ENCODE measurements around the gene GTF2A1.

The GTF2A1 gene

DNA sequence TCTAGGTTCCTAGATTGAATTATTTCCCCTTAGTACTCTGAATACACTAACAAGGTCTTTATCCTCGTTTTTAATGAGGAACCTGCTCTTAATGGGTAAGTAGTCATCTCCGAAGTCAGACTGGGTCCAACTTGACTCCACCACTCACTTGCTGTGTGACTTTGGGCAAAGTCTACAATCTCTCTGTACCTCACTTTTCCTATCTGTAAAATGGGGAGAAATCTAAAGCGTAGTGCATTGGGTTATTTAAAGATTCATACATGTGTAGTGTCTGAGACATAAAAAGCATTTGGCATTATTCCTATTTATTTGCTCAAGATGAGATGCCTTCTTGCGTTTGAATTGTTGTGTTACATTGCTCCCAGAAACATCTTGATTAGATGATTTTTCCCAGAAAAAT, 51.5 kb downstream of the GTF2A1 start:
- TF ChIP-seq, protein P1, sequence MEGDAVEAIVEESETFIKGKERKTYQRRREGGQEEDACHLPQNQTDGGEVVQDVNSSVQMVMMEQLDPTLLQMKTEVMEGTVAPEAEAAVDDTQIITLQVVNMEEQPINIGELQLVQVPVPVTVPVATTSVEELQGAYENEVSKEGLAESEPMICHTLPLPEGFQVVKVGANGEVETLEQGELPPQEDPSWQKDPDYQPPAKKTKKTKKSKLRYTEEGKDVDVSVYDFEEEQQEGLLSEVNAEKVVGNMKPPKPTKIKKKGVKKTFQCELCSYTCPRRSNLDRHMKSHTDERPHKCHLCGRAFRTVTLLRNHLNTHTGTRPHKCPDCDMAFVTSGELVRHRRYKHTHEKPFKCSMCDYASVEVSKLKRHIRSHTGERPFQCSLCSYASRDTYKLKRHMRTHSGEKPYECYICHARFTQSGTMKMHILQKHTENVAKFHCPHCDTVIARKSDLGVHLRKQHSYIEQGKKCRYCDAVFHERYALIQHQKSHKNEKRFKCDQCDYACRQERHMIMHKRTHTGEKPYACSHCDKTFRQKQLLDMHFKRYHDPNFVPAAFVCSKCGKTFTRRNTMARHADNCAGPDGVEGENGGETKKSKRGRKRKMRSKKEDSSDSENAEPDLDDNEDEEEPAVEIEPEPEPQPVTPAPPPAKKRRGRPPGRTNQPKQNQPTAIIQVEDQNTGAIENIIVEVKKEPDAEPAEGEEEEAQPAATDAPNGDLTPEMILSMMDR (IDR thresholded peaks at IDR 0.05; ENCODE audit: extremely low read depth, insufficient read depth, missing control alignments): no peak
- no peak for DNase-seq (ENCODE audit: low spot score)
- in situ Hi-C loops (cut with MboI; ENCODE audit: low pct_unique_long_range_greater_than_20kb, low sequenced_read_pairs, unreplicated experiment): loop anchor here (10.0 kb wide), 1 partner anchor 184 kb away; no protein-coding TSS in a partner anchor

DNA sequence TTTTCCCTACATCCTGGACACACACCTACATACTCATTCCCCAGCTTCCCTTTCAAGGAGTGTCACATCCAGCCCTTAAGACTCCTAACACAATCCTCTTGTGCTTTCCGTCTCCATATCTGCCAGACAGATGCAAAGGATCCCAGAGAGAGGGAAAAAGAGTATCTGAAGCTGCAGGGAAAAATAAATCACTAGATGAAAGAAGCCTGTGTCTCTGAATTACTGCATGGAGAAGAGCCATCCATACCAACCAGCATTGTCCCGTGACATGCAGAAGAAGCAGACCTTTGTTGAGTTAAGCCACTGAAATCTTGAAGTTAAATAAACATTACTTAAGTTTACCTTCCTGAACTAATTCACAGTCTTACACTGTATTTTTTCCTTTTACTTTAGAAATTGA, 54.6 kb downstream of the GTF2A1 start:
- DNase-seq (ENCODE audit: low spot score): no peak
- TF ChIP-seq, protein P1 (IDR thresholded peaks at IDR 0.05; ENCODE audit: extremely low read depth, insufficient read depth, missing control alignments): no peak
- in situ Hi-C loops (cut with MboI; ENCODE audit: low pct_unique_long_range_greater_than_20kb, low sequenced_read_pairs, unreplicated experiment): loop anchor here (10.0 kb wide), 1 partner anchor 181 kb away; no protein-coding TSS in a partner anchor

DNA sequence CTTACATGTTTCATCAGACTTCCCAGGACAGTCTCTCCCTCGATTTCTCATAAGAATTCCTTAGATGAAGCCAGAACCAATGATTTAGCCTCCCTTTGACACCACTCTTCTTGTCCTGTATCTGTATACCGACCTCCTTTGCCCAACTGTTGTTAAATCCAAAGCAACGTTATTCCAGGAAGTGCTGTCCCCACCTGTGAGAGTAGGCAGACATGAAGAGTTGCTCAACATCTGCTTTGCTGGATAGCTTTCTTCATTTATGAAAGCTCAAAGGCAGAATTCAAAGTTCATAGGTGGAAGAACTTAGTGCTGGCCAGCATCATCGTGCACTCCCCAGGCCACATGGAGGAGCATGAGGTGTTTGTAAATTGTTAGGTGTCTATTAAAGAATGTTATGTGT, 55.6 kb downstream of the GTF2A1 start:
- TF ChIP-seq, protein P1 (IDR thresholded peaks at IDR 0.05; ENCODE audit: extremely low read depth, insufficient read depth, missing control alignments): no peak
- in situ Hi-C loops (cut with MboI; ENCODE audit: low pct_unique_long_range_greater_than_20kb, low sequenced_read_pairs, unreplicated experiment): loop anchor here (10.0 kb wide), 1 partner anchor 180 kb away; no protein-coding TSS in a partner anchor
- DNase-seq (ENCODE audit: low spot score): no peak

DNA sequence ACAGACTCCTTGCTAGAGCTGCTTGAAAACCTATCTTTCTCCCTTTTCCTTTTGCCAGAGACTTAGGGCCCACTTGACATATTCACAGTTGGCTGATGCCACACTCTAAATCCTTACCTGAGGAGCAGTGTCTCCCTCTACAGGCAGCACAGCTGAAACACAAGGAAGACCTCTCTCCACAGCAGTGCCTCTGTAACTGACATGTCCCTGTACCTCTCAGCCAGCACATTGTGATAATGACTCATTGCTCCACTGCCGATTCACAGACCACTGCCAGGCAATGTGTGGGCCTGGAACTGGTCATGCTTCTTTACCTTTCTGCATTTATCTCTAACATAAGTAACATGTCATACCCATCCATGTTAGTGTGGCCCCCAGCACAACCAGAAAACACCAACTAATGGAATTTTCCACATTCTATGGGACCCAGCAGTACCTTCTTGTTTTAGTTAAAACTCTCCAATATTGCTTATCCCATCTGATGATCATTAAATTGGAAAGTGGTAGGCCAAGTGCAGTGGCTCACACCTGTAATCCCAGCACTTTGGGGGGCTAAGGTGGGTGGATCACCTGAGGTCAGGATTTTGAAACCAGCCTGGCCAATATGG, 56.5 kb downstream of the GTF2A1 start:
- DNase-seq (ENCODE audit: low spot score): peak; percentile 56
- TF ChIP-seq, protein P1 (IDR thresholded peaks at IDR 0.05; ENCODE audit: extremely low read depth, insufficient read depth, missing control alignments): peak; percentile 94
- in situ Hi-C loops (cut with MboI; ENCODE audit: low pct_unique_long_range_greater_than_20kb, low sequenced_read_pairs, unreplicated experiment): loop anchor here (10.0 kb wide), 1 partner anchor 179 kb away; no protein-coding TSS in a partner anchor

DNA sequence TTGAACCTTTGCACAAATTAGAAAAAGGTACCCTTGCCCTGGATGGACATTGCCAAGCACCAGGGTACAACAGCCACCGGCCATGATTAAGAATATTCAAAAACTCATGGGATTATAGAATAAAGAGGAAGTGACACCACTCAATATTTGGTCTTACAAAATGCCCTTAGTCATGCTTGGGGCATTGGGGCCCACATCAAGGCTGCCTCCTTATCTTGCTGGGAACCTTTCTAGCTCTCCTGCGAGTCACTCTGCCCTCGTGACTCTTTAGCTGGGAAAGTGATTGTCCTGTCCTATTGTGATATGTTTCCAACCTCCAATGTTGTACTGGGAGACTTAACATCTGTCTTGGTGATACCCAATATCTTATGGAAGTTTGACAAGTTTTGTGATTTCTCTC, 57.8 kb downstream of the GTF2A1 start:
- no peak for DNase-seq (ENCODE audit: low spot score)

DNA sequence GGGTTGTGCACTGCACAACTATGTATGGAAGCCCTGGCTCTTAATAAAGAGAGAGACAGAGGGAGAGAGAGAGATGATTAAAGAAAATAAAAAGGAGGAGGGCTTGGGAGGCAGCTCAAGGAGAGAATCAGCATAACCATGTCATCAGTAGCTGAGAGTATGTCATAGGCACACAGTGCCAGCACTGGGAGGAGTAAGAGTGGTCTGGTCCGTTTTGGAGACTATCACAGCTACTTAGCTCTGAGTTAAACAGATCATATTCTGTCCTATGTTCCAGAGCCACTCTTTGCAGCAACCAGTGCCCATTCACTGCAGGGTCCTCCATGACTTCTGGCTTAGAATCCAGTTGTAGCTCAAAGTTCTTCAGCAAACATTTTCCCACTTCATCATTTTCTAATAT, 59.0 kb downstream of the GTF2A1 start:
- DNase-seq (ENCODE audit: low spot score): no peak
- TF ChIP-seq, protein P1 (IDR thresholded peaks at IDR 0.05; ENCODE audit: extremely low read depth, insufficient read depth, missing control alignments): no peak
- in situ Hi-C loops (cut with MboI; ENCODE audit: low pct_unique_long_range_greater_than_20kb, low sequenced_read_pairs, unreplicated experiment): loop anchor here (10.0 kb wide), 1 partner anchor 177 kb away; no protein-coding TSS in a partner anchor

More for the DNA sequence above, 57.8 kb downstream of the GTF2A1 start:
- TF ChIP-seq, protein P1 (IDR thresholded peaks at IDR 0.05; ENCODE audit: extremely low read depth, insufficient read depth, missing control alignments): no peak
- in situ Hi-C loops (cut with MboI; ENCODE audit: low pct_unique_long_range_greater_than_20kb, low sequenced_read_pairs, unreplicated experiment): loop anchor here (10.0 kb wide), 1 partner anchor 178 kb away; no protein-coding TSS in a partner anchor
